ENCODE measurements around the gene AGPAT1. TPM values are rescaled to one million over a fixed set of nuclear protein-coding genes. Genes with fewer than 3 reads are reported as not detected.

AGPAT1 gene
- 60.5 and 70.9 TPM in 2 replicates for total RNA-seq

GRCh38 chr6:32175711-32176475 is at the start of gene AGPAT1:
AGPAT1 (minus strand) TSS chr6:32176084; CDS start chr6:32171496, 4,588 bp downstream.

GRCh38 chr6:32223258-32224235 is 47.7 kb upstream of the AGPAT1 start, which contains the start of gene NOTCH4:
NOTCH4 (minus strand) TSS chr6:32224067; CDS start chr6:32223928, 139 bp downstream.

GRCh38 chr6:32192608-32193039 is 16.7 kb upstream of the AGPAT1 start, which contains the start of gene GPSM3:
GPSM3 (minus strand) TSS chr6:32192643; CDS start chr6:32192513, 130 bp downstream.

GRCh38 chr6:32190054-32190851 is 14.4 kb upstream of the AGPAT1 start, which contains the start of gene PBX2:
PBX2 (minus strand) TSS chr6:32190202; CDS start chr6:32189915, 287 bp downstream.

GRCh38 chr6:32184084-32184640 is 8.3 kb upstream of the AGPAT1 start, which contains the start of gene AGER:
AGER (minus strand) TSS chr6:32184253; CDS start chr6:32184222, 31 bp downstream.

GRCh38 chr6:32177788-32178546 is 2.1 kb upstream of the AGPAT1 start, which contains the start of gene RNF5:
RNF5 (plus strand) TSS chr6:32178405; CDS start chr6:32178512, 107 bp downstream.

GRCh38 chr6:32164295-32164694 is 11.6 kb downstream of the AGPAT1 start, which contains the start of gene EGFL8:
EGFL8 (plus strand) TSS chr6:32164595; CDS start chr6:32166166, 1,571 bp downstream.

GRCh38 chr6:32153564-32154513 is 22.0 kb downstream of the AGPAT1 start, which contains the start of gene PPT2:
PPT2 (plus strand) TSS chr6:32154141; CDS start chr6:32154595, 454 bp downstream.

GRCh38 chr6:32151863-32152768 is 23.8 kb downstream of the AGPAT1 start, which contains the start of gene PRRT1:
PRRT1 (minus strand) TSS chr6:32151939; CDS start chr6:32151827, 112 bp downstream.

GRCh38 chr6:32127717-32128592 is 47.9 kb downstream of the AGPAT1 start, which contains the start of gene ATF6B:
ATF6B (minus strand) TSS chr6:32128246; CDS start chr6:32128207, 39 bp downstream.

Other genes starting within 250 kb of the AGPAT1 start
- 0.49 and 2.5 TPM in 2 replicates for gene C2, start 248.4 kb downstream of the AGPAT1 start, total RNA-seq
- gene CFB, start 230.0 kb downstream of the AGPAT1 start, total RNA-seq = 0.33 and 3.7 TPM in 2 replicates
- gene NELFE, start 217.1 kb downstream of the AGPAT1 start, total RNA-seq = 108 and 116 TPM in 2 replicates
- gene SKIC2, start 216.9 kb downstream of the AGPAT1 start, total RNA-seq = 42.3 and 43.2 TPM in 2 replicates
- gene DXO, start 203.9 kb downstream of the AGPAT1 start, total RNA-seq = 21.5 and 27.3 TPM in 2 replicates
- 2.1 and 6.1 TPM in 2 replicates for gene C4A, start 194.0 kb downstream of the AGPAT1 start, total RNA-seq
- gene C4B, start 161.3 kb downstream of the AGPAT1 start, total RNA-seq = 0.49 and 11.0 TPM in 2 replicates
- 0.25 TPM in 1 of 2 replicates, not detected in the other for gene CYP21A2, start 137.7 kb downstream of the AGPAT1 start, total RNA-seq
- gene TNXB, start 66.7 kb downstream of the AGPAT1 start, total RNA-seq = 0.16 and 0.51 TPM in 2 replicates
- gene ATF6B, start 47.8 kb downstream of the AGPAT1 start, total RNA-seq = 24.0 and 46.3 TPM in 2 replicates
- gene FKBPL, start 45.8 kb downstream of the AGPAT1 start, total RNA-seq = 3.0 and 5.1 TPM in 2 replicates
- gene PRRT1, start 24.1 kb downstream of the AGPAT1 start, total RNA-seq = 0.76 TPM in 1 of 2 replicates, not detected in the other
- 23.1 and 37.3 TPM in 2 replicates for gene PPT2, start 21.9 kb downstream of the AGPAT1 start, total RNA-seq
- gene EGFL8, start 11.5 kb downstream of the AGPAT1 start, total RNA-seq = 2.3 and 8.9 TPM in 2 replicates
- gene RNF5, start 2.3 kb upstream of the AGPAT1 start, total RNA-seq = 61.1 and 63.1 TPM in 2 replicates
- gene AGER, start 8.2 kb upstream of the AGPAT1 start, total RNA-seq = 2.1 and 3.4 TPM in 2 replicates
- gene PBX2, start 14.1 kb upstream of the AGPAT1 start, total RNA-seq = 37.0 and 59.1 TPM in 2 replicates
- gene GPSM3, start 16.6 kb upstream of the AGPAT1 start, total RNA-seq = 7.8 and 14.1 TPM in 2 replicates
- gene NOTCH4, start 48.0 kb upstream of the AGPAT1 start, total RNA-seq = 1.1 TPM in 2 replicates
- gene TSBP1, start 195.8 kb upstream of the AGPAT1 start, total RNA-seq = not detected in 2 replicates
- gene BTNL2, start 231.1 kb upstream of the AGPAT1 start, total RNA-seq = not detected in 2 replicates